Fibroblast of pulmonary artery (primary cell): ENCODE data around the gene PRKAG3.

Source experiments
- DNase-seq: peaks from one replicate; pipeline ENCODE4 v3.0.0-alpha.2; 2010; ENCODE audit warnings: low read depth
- H3K4me3 ChIP-seq: replicated peaks from 2 replicates; pipeline ENCODE4 v1.5.1; 2011; ENCODE audit warnings: low read depth, mild to moderate bottlenecking, control low read depth, low read length, moderate library complexity
- CTCF ChIP-seq: IDR thresholded peaks from 2 replicates; pipeline ENCODE4 v1.5.1; 2011; ENCODE audit warnings: mild to moderate bottlenecking, control low read depth, low read length, inconsistent platforms; ENCODE audit errors: missing control alignments

Gene PRKAG3

GRCh38 chr2:218809515-218809914 lies 22.1 kb downstream of the PRKAG3 start:
- no peak overlapping the region for H3K4me3 ChIP-seq
- no peak for DNase-seq
- TF ChIP-seq CTCF: no peak

GRCh38 chr2:218807626-218808025 lies 24.0 kb downstream of the PRKAG3 start:
- DNase-seq: no peak
- no peak overlapping the region for H3K4me3 ChIP-seq
- TF ChIP-seq CTCF: no peak

- peak; percentile 99 for DNase-seq
- H3K4me3 ChIP-seq: no peak overlapping the region
- no peak for TF ChIP-seq CTCF
Observed at GRCh38 chr2:218806346-218806978, 25.1 kb downstream of the PRKAG3 start.

GRCh38 chr2:218805627-218806026 lies 26.0 kb downstream of the PRKAG3 start:
- H3K4me3 ChIP-seq: no peak overlapping the region
- peak; percentile 42 for DNase-seq
- no peak for TF ChIP-seq CTCF

- no peak for TF ChIP-seq CTCF
- DNase-seq: no peak
- no peak overlapping the region for H3K4me3 ChIP-seq
Observed at GRCh38 chr2:218804817-218805216, 26.8 kb downstream of the PRKAG3 start.

- no peak for DNase-seq
- H3K4me3 ChIP-seq: no peak overlapping the region
- TF ChIP-seq CTCF: no peak
Observed at GRCh38 chr2:218802386-218802994, 29.1 kb downstream of the PRKAG3 start.

- TF ChIP-seq CTCF: no peak
- DNase-seq: no peak
- H3K4me3 ChIP-seq: no peak overlapping the region
Observed at GRCh38 chr2:218799990-218800389, 31.6 kb downstream of the PRKAG3 start.
